Anterior cingulate cortex (tissue), 58 donors: ENCODE data around the gene FBXW8.
"Not testable (repeated sequence)": the region's sequence is repeated elsewhere in the genome, so short reads cannot be mapped to it uniquely, and the experiment has no call there.

Experiments used
- DNase-seq, 58 donors: peaks; one replicate each; lab custom pipeline; 2025; lab: John Stamatoyannopoulos, UW

Gene FBXW8

GRCh38 chr12:117046861-117047530 is 136.2 kb downstream of the FBXW8 start:
- DNase-seq = no peak

GRCh38 chr12:117047810-117048584 is 137.2 kb downstream of the FBXW8 start:
- no peak for DNase-seq

GRCh38 chr12:117048585-117048904 is 137.8 kb downstream of the FBXW8 start:
- DNase-seq = no peak

GRCh38 chr12:117049295-117049694 is 138.5 kb downstream of the FBXW8 start:
- DNase-seq = peak in 2 of 58 donors; percentile 4 to 9

GRCh38 chr12:117050060-117050459 is 139.3 kb downstream of the FBXW8 start:
- no peak for DNase-seq

- DNase-seq = no peak
Observed at GRCh38 chr12:117051380-117051779, 140.6 kb downstream of the FBXW8 start.

GRCh38 chr12:117052386-117053049 is 141.8 kb downstream of the FBXW8 start:
- DNase-seq = peak in 1 of 58 donors; percentile 5

- DNase-seq = no peak
Observed at GRCh38 chr12:117053050-117053400, 142.3 kb downstream of the FBXW8 start.

GRCh38 chr12:117053597-117054201 is 142.9 kb downstream of the FBXW8 start:
- DNase-seq = no peak

GRCh38 chr12:117054279-117054678 is 143.5 kb downstream of the FBXW8 start:
- DNase-seq = no peak

- DNase-seq = not testable (repeated sequence)
Observed at GRCh38 chr12:117057626-117058025, 146.9 kb downstream of the FBXW8 start.

GRCh38 chr12:117058442-117059072 is 147.8 kb downstream of the FBXW8 start:
- no peak for DNase-seq

- DNase-seq = peak in 2 of 58 donors; percentile 25 to 46
Observed at GRCh38 chr12:117059156-117059555, 148.4 kb downstream of the FBXW8 start.

- peak in 18 of 58 donors; percentile 7 to 67 (median 31) for DNase-seq
Observed at GRCh38 chr12:117060246-117060928, 149.6 kb downstream of the FBXW8 start.

- DNase-seq = no peak
Observed at GRCh38 chr12:117060929-117061305, 150.2 kb downstream of the FBXW8 start.

GRCh38 chr12:117061555-117062079 is 150.9 kb downstream of the FBXW8 start:
- no peak for DNase-seq

GRCh38 chr12:117063162-117063911 is 152.6 kb downstream of the FBXW8 start:
- peak in 28 of 58 donors; percentile 5 to 73 (median 39) for DNase-seq

GRCh38 chr12:117064049-117064448 is 153.3 kb downstream of the FBXW8 start:
- DNase-seq = no peak

GRCh38 chr12:117064596-117064995 is 153.8 kb downstream of the FBXW8 start:
- DNase-seq = no peak
